ENCODE measurements around the gene TNFAIP1. TPM values are rescaled to one million over a fixed set of nuclear protein-coding genes. Genes with fewer than 3 reads are reported as not detected.

Gene TNFAIP1
- total RNA-seq, 1 experiment from 2014 or later: 21.3 TPM

DNA sequence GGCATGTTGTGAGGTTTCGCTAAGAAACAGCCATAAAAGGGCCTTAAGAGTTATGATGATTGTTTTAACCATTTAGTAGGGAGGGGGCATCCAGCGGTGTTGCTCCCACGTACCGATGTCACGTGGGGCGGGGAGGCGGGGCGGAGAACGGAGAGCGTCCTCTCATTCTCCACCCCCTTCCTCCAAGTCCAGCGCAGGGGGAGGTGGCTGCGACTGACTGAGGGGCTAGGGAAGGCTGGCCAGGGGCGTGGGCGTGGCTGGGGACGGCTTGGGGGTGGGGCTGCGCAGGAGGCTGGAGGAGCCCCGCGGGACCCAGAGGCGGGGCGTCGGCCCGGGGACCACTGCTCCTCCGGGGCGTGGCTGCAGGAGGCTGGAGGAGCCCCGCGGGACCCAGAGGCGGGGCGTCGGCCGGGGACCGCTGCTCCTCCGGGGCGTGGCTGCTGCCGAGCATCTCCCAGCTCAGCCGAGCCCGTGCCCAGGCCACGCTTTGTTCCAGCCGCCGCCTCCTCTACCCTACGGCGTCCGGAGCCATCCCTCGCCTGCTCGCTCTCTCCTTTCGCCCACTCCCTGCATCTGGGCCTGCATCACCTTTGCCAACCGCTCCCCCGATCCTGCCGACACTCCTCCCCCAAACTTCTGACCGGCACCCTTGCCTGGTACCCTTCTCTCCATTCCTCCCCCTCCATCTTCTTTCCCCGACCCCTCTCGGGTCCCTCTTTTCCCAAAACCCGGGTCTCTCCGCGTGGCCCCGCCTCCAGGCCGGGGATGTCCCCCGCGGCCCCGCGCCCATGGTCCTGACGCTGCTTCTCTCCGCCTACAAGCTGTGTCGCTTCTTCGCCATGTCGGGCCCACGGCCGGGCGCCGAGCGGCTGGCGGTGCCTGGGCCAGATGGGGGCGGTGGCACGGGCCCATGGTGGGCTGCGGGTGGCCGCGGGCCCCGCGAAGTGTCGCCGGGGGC lies 36.0 kb downstream of the TNFAIP1 start, which contains the start of gene SARM1:
TSS of gene SARM1 (plus strand) at position 450 of the 958 bp plus-strand sequence. CDS start at position 789, 339 bp downstream.
- TF ChIP-seq ZNF317 (CRISPR knock-in tag; IDR thresholded peaks at IDR 0.05; ENCODE audit: borderline replicate concordance, low read depth): no peak
- TF ChIP-seq ZNF121 (CRISPR knock-in tag; IDR thresholded peaks at IDR 0.05): no peak
- 0 out of 2 replicates have a peak, but pooled peaks have one; percentile 44 for TF ChIP-seq ZNF219 (CRISPR knock-in tag; IDR thresholded peaks at IDR 0.05; ENCODE audit: borderline replicate concordance)
- TF ChIP-seq, protein P1, sequence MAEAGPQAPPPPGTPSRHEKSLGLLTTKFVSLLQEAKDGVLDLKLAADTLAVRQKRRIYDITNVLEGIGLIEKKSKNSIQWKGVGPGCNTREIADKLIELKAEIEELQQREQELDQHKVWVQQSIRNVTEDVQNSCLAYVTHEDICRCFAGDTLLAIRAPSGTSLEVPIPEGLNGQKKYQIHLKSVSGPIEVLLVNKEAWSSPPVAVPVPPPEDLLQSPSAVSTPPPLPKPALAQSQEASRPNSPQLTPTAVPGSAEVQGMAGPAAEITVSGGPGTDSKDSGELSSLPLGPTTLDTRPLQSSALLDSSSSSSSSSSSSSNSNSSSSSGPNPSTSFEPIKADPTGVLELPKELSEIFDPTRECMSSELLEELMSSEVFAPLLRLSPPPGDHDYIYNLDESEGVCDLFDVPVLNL (CRISPR knock-in tag; IDR thresholded peaks at IDR 0.05; ENCODE audit: borderline replicate concordance, low read depth): no peak
- TF ChIP-seq RELA (CRISPR knock-in tag; IDR thresholded peaks at IDR 0.05; ENCODE audit: borderline replicate concordance): no peak
- peak; percentile 96 for TF ChIP-seq USF2 (CRISPR knock-in tag; IDR thresholded peaks at IDR 0.05)
- no peak for TF ChIP-seq JAZF1 (CRISPR knock-in tag; IDR thresholded peaks at IDR 0.05)
- TF ChIP-seq PREB (CRISPR knock-in tag; IDR thresholded peaks at IDR 0.05; ENCODE audit: borderline replicate concordance): no peak
- TF ChIP-seq, protein P2, sequence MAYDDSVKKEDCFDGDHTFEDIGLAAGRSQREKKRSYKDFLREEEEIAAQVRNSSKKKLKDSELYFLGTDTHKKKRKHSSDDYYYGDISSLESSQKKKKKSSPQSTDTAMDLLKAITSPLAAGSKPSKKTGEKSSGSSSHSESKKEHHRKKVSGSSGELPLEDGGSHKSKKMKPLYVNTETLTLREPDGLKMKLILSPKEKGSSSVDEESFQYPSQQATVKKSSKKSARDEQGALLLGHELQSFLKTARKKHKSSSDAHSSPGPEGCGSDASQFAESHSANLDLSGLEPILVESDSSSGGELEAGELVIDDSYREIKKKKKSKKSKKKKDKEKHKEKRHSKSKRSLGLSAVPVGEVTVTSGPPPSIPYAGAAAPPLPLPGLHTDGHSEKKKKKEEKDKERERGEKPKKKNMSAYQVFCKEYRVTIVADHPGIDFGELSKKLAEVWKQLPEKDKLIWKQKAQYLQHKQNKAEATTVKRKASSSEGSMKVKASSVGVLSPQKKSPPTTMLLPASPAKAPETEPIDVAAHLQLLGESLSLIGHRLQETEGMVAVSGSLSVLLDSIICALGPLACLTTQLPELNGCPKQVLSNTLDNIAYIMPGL (CRISPR knock-in tag; IDR thresholded peaks at IDR 0.05): 0 out of 2 replicates have a peak, but pooled peaks have one; percentile 50
- TF ChIP-seq SP1 (CRISPR knock-in tag; conservative IDR thresholded peaks at IDR 0.05): peak; percentile 80
- 0 out of 2 replicates have a peak, but pooled peaks have one; percentile 9 for TF ChIP-seq KAT7 (CRISPR knock-in tag; IDR thresholded peaks at IDR 0.05; ENCODE audit: borderline replicate concordance)
- 0 out of 2 replicates have a peak, but pooled peaks have one; percentile 28 for TF ChIP-seq JUN (CRISPR knock-in tag; IDR thresholded peaks at IDR 0.05)
- no peak for TF ChIP-seq GRHL2 (CRISPR knock-in tag; IDR thresholded peaks at IDR 0.05; ENCODE audit: insufficient replicate concordance, severe bottlenecking)
- TF ChIP-seq, protein P3, sequence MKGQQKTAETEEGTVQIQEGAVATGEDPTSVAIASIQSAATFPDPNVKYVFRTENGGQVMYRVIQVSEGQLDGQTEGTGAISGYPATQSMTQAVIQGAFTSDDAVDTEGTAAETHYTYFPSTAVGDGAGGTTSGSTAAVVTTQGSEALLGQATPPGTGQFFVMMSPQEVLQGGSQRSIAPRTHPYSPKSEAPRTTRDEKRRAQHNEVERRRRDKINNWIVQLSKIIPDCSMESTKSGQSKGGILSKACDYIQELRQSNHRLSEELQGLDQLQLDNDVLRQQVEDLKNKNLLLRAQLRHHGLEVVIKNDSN (CRISPR knock-in tag; IDR thresholded peaks at IDR 0.05): peak; percentile 96
- Mint-ChIP-seq H3K4me3 (peak within 1 kb of the TSS; percentile 75), H3K27ac (peak within 1 kb of the TSS; percentile 92), H3K36me3 (no peaks in the 10 kb centered on the region), H3K9me3 (no peaks in the 10 kb centered on the region), H3K4me1 (peaks cover 21% of the 10 kb centered on the region), H3K27me3 (ENCODE audit: low read depth) (peaks cover 45% of the 10 kb centered on the region)
- POLR2A ChIA-PET: no interaction called here
- CTCF ChIA-PET: interaction anchor here (0.6 to 2.4 kb wide), 7 partner anchors 14 to 120 kb away, joined by 4 to 19 read pairs (median 6); partner anchors contain the start of genes IFT20, POLDIP2, SLC46A1 and TNFAIP1
- DNase-seq (ENCODE audit: low spot score) (peak; percentile 99), ATAC-seq (peak; percentile 93)

DNA sequence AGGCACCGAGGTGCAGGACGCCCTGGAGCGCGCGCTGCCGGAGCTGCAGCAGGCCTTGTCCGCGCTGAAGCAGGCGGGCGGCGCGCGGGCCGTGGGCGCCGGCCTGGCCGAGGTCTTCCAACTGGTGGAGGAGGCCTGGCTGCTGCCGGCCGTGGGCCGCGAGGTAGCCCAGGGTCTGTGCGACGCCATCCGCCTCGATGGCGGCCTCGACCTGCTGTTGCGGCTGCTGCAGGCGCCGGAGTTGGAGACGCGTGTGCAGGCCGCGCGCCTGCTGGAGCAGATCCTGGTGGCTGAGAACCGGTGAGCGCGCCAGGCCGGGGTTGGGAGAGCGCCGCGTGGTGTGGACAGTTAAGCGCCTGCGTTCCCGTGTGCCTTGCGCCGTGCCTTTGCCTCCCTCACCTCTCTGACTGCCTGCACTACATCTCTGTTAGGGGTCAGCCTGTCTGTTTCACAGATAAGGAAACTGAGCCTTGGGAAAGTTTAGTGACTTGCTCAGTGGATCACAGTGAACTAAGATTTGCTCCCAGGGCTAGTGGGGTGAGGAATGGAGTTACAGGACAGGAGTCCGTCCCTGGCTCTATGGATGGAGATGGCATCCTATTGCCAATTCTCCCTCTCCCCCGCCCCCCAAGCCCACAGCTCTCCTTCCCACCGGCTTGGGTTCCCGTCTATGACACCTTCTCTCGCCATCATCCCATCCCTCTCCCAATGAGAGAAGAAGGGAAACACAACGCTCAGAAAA lies 36.8 kb downstream of the TNFAIP1 start:
- Mint-ChIP-seq H3K4me1 (peaks cover 21% of the 10 kb centered on the region), H3K36me3 (no peaks in the 10 kb centered on the region), H3K27ac (no peak overlapping the region), H3K4me3 (peak overlapping the region; percentile 58), H3K9me3 (no peaks in the 10 kb centered on the region), H3K27me3 (ENCODE audit: low read depth) (peaks cover 45% of the 10 kb centered on the region)
- POLR2A ChIA-PET: no interaction called here
- DNase-seq (ENCODE audit: low spot score) (peak; percentile 33), ATAC-seq (no peak)
- CTCF ChIA-PET: interaction anchor here (0.6 to 2.4 kb wide), 4 partner anchors 36 to 89 kb away, joined by 4 to 15 read pairs (median 5); partner anchors contain the start of genes IFT20 and TNFAIP1
- TF ChIP-seq NR3C1 (CRISPR knock-in tag; conservative IDR thresholded peaks at IDR 0.05; ENCODE audit: low read depth) (0 out of 2 replicates have a peak, but pooled peaks have one; percentile 74), CTCF (IDR thresholded peaks at IDR 0.05) (no peak), ZNF671 (CRISPR knock-in tag; IDR thresholded peaks at IDR 0.05) (no peak), MAX (CRISPR knock-in tag; IDR thresholded peaks at IDR 0.05) (no peak), TCF7 (CRISPR knock-in tag; IDR thresholded peaks at IDR 0.05; ENCODE audit: low read depth) (no peak), FOXP1 (CRISPR knock-in tag; IDR thresholded peaks at IDR 0.05; ENCODE audit: borderline replicate concordance) (0 out of 2 replicates have a peak, but pooled peaks have one; percentile 15), ZNF121 (CRISPR knock-in tag; IDR thresholded peaks at IDR 0.05) (no peak), EMX1 (CRISPR knock-in tag; IDR thresholded peaks at IDR 0.05) (no peak), ELF4 (CRISPR knock-in tag; IDR thresholded peaks at IDR 0.05; ENCODE audit: low read depth) (no peak), ZNF138 (CRISPR knock-in tag; conservative IDR thresholded peaks at IDR 0.05) (no peak), CBFB (CRISPR knock-in tag; IDR thresholded peaks at IDR 0.05; ENCODE audit: low read depth) (0 out of 2 replicates have a peak, but pooled peaks have one; percentile 28)

All from WTC11 (cell line).